ENCODE data around the gene HDAC7. TPM values are rescaled to one million over a fixed set of nuclear protein-coding genes. Genes with fewer than 3 reads are reported as not detected.

HDAC7 gene
- total and polyA plus RNA-seq, 2 of the 13 experiments (the other 11 are each of a cell fraction or from before 2014, with no cell fraction given): 4.6 to 10.8 TPM

DNA sequence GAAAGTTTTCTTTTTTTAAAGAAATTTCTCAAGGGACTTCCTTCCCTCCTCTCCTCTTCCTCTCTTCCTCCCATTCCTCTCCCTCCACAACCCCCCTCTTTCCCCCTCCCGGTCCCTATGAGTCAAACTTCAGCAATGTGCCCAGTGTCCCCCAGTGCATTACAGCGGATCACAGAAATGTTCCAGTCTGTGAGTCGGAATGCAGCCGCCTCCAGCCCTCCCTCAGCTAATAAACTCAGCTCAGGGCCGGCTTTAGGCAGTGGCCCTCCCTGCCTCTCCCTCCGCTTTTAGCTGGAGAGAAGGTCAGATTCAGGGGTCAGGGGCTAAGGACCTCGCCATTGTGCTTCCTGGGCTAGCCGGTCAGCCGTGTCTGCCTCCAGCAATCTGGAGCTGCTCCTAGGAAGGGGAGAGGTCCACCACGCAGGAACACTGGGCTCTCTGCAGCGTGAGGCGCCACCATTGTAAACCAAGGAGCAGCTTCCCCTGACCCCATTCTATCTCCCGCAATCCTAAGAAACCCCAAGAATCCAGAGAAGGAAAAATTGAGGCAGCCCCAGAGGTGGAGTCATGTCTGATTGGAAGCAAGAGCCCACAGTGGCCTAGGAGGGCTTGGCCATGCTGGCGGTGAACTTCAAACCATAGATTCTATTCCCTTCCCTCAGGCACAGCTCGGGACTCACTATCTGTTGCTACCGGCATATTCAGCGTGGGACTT is 1.1 kb upstream of the HDAC7 start (continued):
- TF ChIP-seq ZNF382 (CRISPR knock-in tag; IDR thresholded peaks at IDR 0.05; ENCODE audit: borderline replicate concordance): no peak
- no peak; the same call in 1 of the 2 replicates for TF ChIP-seq SALL1 (CRISPR knock-in tag; IDR thresholded peaks at IDR 0.05)
- no peak for TF ChIP-seq ZNF792 (CRISPR knock-in tag; IDR thresholded peaks at IDR 0.05)
- no peak for TF ChIP-seq ZFAT (CRISPR knock-in tag; conservative IDR thresholded peaks at IDR 0.05)
- no peak for TF ChIP-seq ZNF614 (CRISPR knock-in tag; IDR thresholded peaks at IDR 0.05; ENCODE audit: borderline replicate concordance)
- TF ChIP-seq ZNF224 (CRISPR knock-in tag; IDR thresholded peaks at IDR 0.05): no peak
- TF ChIP-seq, protein P1, sequence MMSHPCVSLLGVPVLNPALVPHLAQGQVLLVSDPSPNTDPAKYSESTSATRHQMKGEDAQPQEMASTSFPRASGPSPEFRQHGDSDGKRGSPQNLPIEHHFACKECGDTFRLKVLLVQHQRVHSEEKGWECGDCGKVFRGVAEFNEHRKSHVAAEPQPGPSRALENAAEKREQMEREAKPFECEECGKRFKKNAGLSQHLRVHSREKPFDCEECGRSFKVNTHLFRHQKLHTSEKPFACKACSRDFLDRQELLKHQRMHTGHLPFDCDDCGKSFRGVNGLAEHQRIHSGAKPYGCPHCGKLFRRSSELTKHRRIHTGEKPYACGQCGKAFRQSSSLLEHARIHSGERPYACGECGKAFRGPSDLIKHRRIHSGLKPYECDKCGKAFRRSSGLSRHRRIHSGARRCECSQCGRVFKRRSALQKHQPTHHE (CRISPR knock-in tag; IDR thresholded peaks at IDR 0.05; ENCODE audit: borderline replicate concordance): no peak
- TF ChIP-seq ZNF367 (CRISPR knock-in tag; IDR thresholded peaks at IDR 0.05; ENCODE audit: borderline replicate concordance): no peak
- TF ChIP-seq, protein P2, sequence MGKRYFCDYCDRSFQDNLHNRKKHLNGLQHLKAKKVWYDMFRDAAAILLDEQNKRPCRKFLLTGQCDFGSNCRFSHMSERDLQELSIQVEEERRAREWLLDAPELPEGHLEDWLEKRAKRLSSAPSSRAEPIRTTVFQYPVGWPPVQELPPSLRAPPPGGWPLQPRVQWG (CRISPR knock-in tag; IDR thresholded peaks at IDR 0.05; ENCODE audit: borderline replicate concordance, low read depth): no peak
- TF ChIP-seq, protein P3, sequence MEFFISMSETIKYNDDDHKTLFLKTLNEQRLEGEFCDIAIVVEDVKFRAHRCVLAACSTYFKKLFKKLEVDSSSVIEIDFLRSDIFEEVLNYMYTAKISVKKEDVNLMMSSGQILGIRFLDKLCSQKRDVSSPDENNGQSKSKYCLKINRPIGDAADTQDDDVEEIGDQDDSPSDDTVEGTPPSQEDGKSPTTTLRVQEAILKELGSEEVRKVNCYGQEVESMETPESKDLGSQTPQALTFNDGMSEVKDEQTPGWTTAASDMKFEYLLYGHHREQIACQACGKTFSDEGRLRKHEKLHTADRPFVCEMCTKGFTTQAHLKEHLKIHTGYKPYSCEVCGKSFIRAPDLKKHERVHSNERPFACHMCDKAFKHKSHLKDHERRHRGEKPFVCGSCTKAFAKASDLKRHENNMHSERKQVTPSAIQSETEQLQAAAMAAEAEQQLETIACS (CRISPR knock-in tag; IDR thresholded peaks at IDR 0.05): no peak
- TF ChIP-seq NFE2L1 (CRISPR knock-in tag; IDR thresholded peaks at IDR 0.05; ENCODE audit: borderline replicate concordance): no peak
- TF ChIP-seq, protein P4, sequence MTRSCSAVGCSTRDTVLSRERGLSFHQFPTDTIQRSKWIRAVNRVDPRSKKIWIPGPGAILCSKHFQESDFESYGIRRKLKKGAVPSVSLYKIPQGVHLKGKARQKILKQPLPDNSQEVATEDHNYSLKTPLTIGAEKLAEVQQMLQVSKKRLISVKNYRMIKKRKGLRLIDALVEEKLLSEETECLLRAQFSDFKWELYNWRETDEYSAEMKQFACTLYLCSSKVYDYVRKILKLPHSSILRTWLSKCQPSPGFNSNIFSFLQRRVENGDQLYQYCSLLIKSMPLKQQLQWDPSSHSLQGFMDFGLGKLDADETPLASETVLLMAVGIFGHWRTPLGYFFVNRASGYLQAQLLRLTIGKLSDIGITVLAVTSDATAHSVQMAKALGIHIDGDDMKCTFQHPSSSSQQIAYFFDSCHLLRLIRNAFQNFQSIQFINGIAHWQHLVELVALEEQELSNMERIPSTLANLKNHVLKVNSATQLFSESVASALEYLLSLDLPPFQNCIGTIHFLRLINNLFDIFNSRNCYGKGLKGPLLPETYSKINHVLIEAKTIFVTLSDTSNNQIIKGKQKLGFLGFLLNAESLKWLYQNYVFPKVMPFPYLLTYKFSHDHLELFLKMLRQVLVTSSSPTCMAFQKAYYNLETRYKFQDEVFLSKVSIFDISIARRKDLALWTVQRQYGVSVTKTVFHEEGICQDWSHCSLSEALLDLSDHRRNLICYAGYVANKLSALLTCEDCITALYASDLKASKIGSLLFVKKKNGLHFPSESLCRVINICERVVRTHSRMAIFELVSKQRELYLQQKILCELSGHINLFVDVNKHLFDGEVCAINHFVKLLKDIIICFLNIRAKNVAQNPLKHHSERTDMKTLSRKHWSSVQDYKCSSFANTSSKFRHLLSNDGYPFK (CRISPR knock-in tag; IDR thresholded peaks at IDR 0.05; ENCODE audit: borderline replicate concordance): peak; percentile 46; the same call in 1 of the 2 replicates
- TF ChIP-seq ARID2 (CRISPR knock-in tag; IDR thresholded peaks at IDR 0.05; ENCODE audit: borderline replicate concordance): no peak
- TF ChIP-seq ZSCAN31 (CRISPR knock-in tag; IDR thresholded peaks at IDR 0.05; ENCODE audit: low read depth): no peak
- TF ChIP-seq, protein P5, sequence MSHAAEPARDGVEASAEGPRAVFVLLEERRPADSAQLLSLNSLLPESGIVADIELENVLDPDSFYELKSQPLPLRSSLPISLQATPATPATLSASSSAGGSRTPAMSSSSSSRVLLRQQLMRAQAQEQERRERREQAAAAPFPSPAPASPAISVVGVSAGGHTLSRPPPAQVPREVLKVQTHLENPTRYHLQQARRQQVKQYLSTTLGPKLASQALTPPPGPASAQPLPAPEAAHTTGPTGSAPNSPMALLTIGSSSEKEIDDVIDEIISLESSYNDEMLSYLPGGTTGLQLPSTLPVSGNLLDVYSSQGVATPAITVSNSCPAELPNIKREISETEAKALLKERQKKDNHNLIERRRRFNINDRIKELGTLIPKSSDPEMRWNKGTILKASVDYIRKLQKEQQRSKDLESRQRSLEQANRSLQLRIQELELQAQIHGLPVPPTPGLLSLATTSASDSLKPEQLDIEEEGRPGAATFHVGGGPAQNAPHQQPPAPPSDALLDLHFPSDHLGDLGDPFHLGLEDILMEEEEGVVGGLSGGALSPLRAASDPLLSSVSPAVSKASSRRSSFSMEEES (CRISPR knock-in tag; IDR thresholded peaks at IDR 0.05): no peak
- no peak for TF ChIP-seq ZNF775 (CRISPR knock-in tag; IDR thresholded peaks at IDR 0.05; ENCODE audit: borderline replicate concordance)
- no peak for TF ChIP-seq KAT7 (CRISPR knock-in tag; IDR thresholded peaks at IDR 0.05; ENCODE audit: borderline replicate concordance)
- TF ChIP-seq, protein P6, sequence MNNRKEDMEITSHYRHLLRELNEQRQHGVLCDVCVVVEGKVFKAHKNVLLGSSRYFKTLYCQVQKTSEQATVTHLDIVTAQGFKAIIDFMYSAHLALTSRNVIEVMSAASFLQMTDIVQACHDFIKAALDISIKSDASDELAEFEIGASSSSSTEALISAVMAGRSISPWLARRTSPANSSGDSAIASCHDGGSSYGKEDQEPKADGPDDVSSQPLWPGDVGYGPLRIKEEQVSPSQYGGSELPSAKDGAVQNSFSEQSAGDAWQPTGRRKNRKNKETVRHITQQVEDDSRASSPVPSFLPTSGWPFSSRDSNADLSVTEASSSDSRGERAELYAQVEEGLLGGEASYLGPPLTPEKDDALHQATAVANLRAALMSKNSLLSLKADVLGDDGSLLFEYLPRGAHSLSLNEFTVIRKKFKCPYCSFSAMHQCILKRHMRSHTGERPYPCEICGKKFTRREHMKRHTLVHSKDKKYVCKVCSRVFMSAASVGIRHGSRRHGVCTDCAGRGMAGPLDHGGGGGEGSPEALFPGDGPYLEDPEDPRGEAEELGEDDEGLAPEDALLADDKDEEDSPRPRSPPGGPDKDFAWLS (CRISPR knock-in tag; IDR thresholded peaks at IDR 0.05; ENCODE audit: borderline replicate concordance): no peak
- TF ChIP-seq MEF2D (CRISPR knock-in tag; IDR thresholded peaks at IDR 0.05): no peak; the same call in 1 of the 2 replicates
- TF ChIP-seq THYN1 (CRISPR knock-in tag; IDR thresholded peaks at IDR 0.05; ENCODE audit: borderline replicate concordance, low read depth): no peak

Measured in HepG2 (cell line).